ENCODE measurements around the gene GALNT7.

GRCh38 chr4:173265751-173266150 lies 97.1 kb downstream of the GALNT7 start:
- TF ChIP-seq, protein P1, sequence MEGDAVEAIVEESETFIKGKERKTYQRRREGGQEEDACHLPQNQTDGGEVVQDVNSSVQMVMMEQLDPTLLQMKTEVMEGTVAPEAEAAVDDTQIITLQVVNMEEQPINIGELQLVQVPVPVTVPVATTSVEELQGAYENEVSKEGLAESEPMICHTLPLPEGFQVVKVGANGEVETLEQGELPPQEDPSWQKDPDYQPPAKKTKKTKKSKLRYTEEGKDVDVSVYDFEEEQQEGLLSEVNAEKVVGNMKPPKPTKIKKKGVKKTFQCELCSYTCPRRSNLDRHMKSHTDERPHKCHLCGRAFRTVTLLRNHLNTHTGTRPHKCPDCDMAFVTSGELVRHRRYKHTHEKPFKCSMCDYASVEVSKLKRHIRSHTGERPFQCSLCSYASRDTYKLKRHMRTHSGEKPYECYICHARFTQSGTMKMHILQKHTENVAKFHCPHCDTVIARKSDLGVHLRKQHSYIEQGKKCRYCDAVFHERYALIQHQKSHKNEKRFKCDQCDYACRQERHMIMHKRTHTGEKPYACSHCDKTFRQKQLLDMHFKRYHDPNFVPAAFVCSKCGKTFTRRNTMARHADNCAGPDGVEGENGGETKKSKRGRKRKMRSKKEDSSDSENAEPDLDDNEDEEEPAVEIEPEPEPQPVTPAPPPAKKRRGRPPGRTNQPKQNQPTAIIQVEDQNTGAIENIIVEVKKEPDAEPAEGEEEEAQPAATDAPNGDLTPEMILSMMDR (IDR thresholded peaks at IDR 0.05): no peak
- TF ChIP-seq POLR2A (IDR thresholded peaks at IDR 0.05): no peak

Data from heart left ventricle (tissue), 13 donors.